NOMO-1 treated with DMSO at 0.1 percent for 48 hours (cell line): Measurements from ENCODE around the gene TTC21A.

Experiments
- DNase-seq: peaks from one replicate; lab custom pipeline; 2025; ENCODE audit not compliant: unreplicated experiment; lab: John Stamatoyannopoulos, UW

Gene TTC21A

GRCh38 chr3:39135170-39135805 is 27.8 kb downstream of the TTC21A start:
- DNase-seq, result no peak

- no peak for DNase-seq
Observed at GRCh38 chr3:39136533-39137434, 29.3 kb downstream of the TTC21A start.

- no peak for DNase-seq
Observed at GRCh38 chr3:39137435-39137936, 30.0 kb downstream of the TTC21A start.

GRCh38 chr3:39137991-39138803 is 30.7 kb downstream of the TTC21A start:
- no peak for DNase-seq

GRCh38 chr3:39138804-39139415 is 31.4 kb downstream of the TTC21A start:
- no peak for DNase-seq

- no peak for DNase-seq
Observed at GRCh38 chr3:39139442-39139841, 32.0 kb downstream of the TTC21A start.

- no peak for DNase-seq
Observed at GRCh38 chr3:39140341-39140971, 33.0 kb downstream of the TTC21A start.

- peak; percentile 40 for DNase-seq
Observed at GRCh38 chr3:39141171-39141995, 33.9 kb downstream of the TTC21A start.

GRCh38 chr3:39142067-39142466 is 34.6 kb downstream of the TTC21A start:
- DNase-seq, result no peak

GRCh38 chr3:39143051-39143885 is 35.8 kb downstream of the TTC21A start:
- no peak for DNase-seq

GRCh38 chr3:39144095-39144747 is 36.7 kb downstream of the TTC21A start:
- DNase-seq, result no peak

GRCh38 chr3:39144748-39145380 is 37.4 kb downstream of the TTC21A start:
- DNase-seq, result no peak

- peak; percentile 42 for DNase-seq
Observed at GRCh38 chr3:39146083-39146501, 38.6 kb downstream of the TTC21A start.

- DNase-seq, result peak; percentile 72
Observed at GRCh38 chr3:39146611-39147591, 39.4 kb downstream of the TTC21A start.

- DNase-seq, result peak; percentile 38
Observed at GRCh38 chr3:39147711-39148434, 40.4 kb downstream of the TTC21A start.
